ENCODE results near the gene ICA1. TPM values are rescaled to one million over a fixed set of nuclear protein-coding genes. Genes with fewer than 3 reads are reported as not detected.

The ICA1 gene
- polyA plus RNA-seq, 1 experiment: not detected

GRCh38 chr7:8115547-8116402 lies 146.2 kb downstream of the ICA1 start:
- Histone ChIP-seq H3K4me3 (ENCODE audit: low read depth, low read length) (no peak overlapping the region), H3K27me3 (ENCODE audit: control insufficient read depth, insufficient read depth, low read length) (peaks cover 3% of the 10 kb centered on the region), H3K9me3 (ENCODE audit: control insufficient read depth, insufficient read depth, low read length) (no peaks in the 10 kb centered on the region), H3K27ac (ENCODE audit: low read depth, low read length) (no peak overlapping the region)
- CTCF ChIA-PET: no interaction called here
- POLR2A ChIA-PET: no interaction called here
- no peak for TF ChIP-seq CTCF (IDR thresholded peaks at IDR 0.05; ENCODE audit: low read depth, low read length)
- no peak for DNase-seq (ENCODE audit: low read depth, low spot score)

GRCh38 chr7:8114175-8114574 lies 147.8 kb downstream of the ICA1 start:
- no peaks in the 10 kb centered on the region for H3K9me3 ChIP-seq (ENCODE audit: control insufficient read depth, insufficient read depth, low read length)
- H3K27ac ChIP-seq (ENCODE audit: low read depth, low read length): no peak overlapping the region
- CTCF ChIA-PET: no interaction called here
- no peak for TF ChIP-seq CTCF (IDR thresholded peaks at IDR 0.05; ENCODE audit: low read depth, low read length)
- POLR2A ChIA-PET: no interaction called here
- DNase-seq (ENCODE audit: low read depth, low spot score): no peak
- H3K27me3 ChIP-seq (ENCODE audit: control insufficient read depth, insufficient read depth, low read length): peaks cover 3% of the 10 kb centered on the region
- no peak overlapping the region for H3K4me3 ChIP-seq (ENCODE audit: low read depth, low read length)

GRCh38 chr7:8113184-8113583 lies 148.8 kb downstream of the ICA1 start:
- no peak for DNase-seq (ENCODE audit: low read depth, low spot score)
- H3K9me3 ChIP-seq (ENCODE audit: control insufficient read depth, insufficient read depth, low read length): no peaks in the 10 kb centered on the region
- H3K27me3 ChIP-seq (ENCODE audit: control insufficient read depth, insufficient read depth, low read length): peaks cover 3% of the 10 kb centered on the region
- ChIA-PET POLR2A (no interaction called here), CTCF (no interaction called here)
- TF ChIP-seq CTCF (IDR thresholded peaks at IDR 0.05; ENCODE audit: low read depth, low read length): no peak
- no peak overlapping the region for H3K4me3 ChIP-seq (ENCODE audit: low read depth, low read length)
- no peak overlapping the region for H3K27ac ChIP-seq (ENCODE audit: low read depth, low read length)

GRCh38 chr7:8112685-8113084 lies 149.3 kb downstream of the ICA1 start:
- no peak for TF ChIP-seq CTCF (IDR thresholded peaks at IDR 0.05; ENCODE audit: low read depth, low read length)
- DNase-seq (ENCODE audit: low read depth, low spot score): no peak
- POLR2A ChIA-PET: no interaction called here
- Histone ChIP-seq H3K27me3 (ENCODE audit: control insufficient read depth, insufficient read depth, low read length) (peaks cover 3% of the 10 kb centered on the region), H3K27ac (ENCODE audit: low read depth, low read length) (no peak overlapping the region), H3K9me3 (ENCODE audit: control insufficient read depth, insufficient read depth, low read length) (no peaks in the 10 kb centered on the region), H3K4me3 (ENCODE audit: low read depth, low read length) (no peak overlapping the region)
- CTCF ChIA-PET: no interaction called here

GRCh38 chr7:8111282-8111960 lies 150.5 kb downstream of the ICA1 start:
- Histone ChIP-seq H3K9me3 (ENCODE audit: control insufficient read depth, insufficient read depth, low read length) (no peaks in the 10 kb centered on the region), H3K27me3 (ENCODE audit: control insufficient read depth, insufficient read depth, low read length) (peaks cover 3% of the 10 kb centered on the region), H3K27ac (ENCODE audit: low read depth, low read length) (no peak overlapping the region), H3K4me3 (ENCODE audit: low read depth, low read length) (no peak overlapping the region)
- ChIA-PET POLR2A (no interaction called here), CTCF (no interaction called here)
- no peak for TF ChIP-seq CTCF (IDR thresholded peaks at IDR 0.05; ENCODE audit: low read depth, low read length)
- DNase-seq (ENCODE audit: low read depth, low spot score): no peak
